Bronchial epithelial cell (primary cell): ENCODE data around the gene PRICKLE1. TPM values are rescaled to one million over a fixed set of nuclear protein-coding genes. Genes with fewer than 3 reads are reported as not detected.
A peak's percentile ranks its signal among the peaks of the same experiment; 100 is the strongest.

ENCODE experiments used
- DNase-seq: peaks from one replicate; pipeline ENCODE4 v3.0.0-alpha.2; 2010; ENCODE audit warnings: low read depth
- FAIRE-seq: peaks from 2 replicates; lab custom pipeline; 2011; peaks lifted over from hg19 to GRCh38; lab: Jason Lieb, UNC
- H3K27me3 ChIP-seq: 2 replicates; pipeline ENCODE4 v1.5.1; 2011; ENCODE audit warnings: low read length; ENCODE audit not compliant: control insufficient read depth, insufficient read depth
- H3K36me3 ChIP-seq: 2 replicates; pipeline ENCODE4 v1.5.1; 2011; ENCODE audit warnings: low read length; ENCODE audit not compliant: control insufficient read depth, insufficient read depth
- H3K4me3 ChIP-seq: 2 replicates; pipeline ENCODE4 v1.5.1; 2011; ENCODE audit warnings: mild to moderate bottlenecking, low read depth, low read length, control low read depth
- total RNA-seq: library from RNA; depleted of rRNA; stranded (reverse); fragments of >200 nt; gene quantifications from 2 replicates; pipeline ENCODE4 v1.2.1, GENCODE V29; 2014
- TF ChIP-seq, protein P1 (sequence below): IDR thresholded peaks from 2 replicates; pipeline ENCODE4 v1.5.1; 2011; ENCODE audit warnings: mild to moderate bottlenecking, moderate library complexity, low read length, control low read depth, inconsistent platforms; ENCODE audit not compliant: insufficient read depth, severe bottlenecking

PRICKLE1 gene
- total RNA-seq, 1 donor from 2014 or later, result 1.1 TPM

DNA sequence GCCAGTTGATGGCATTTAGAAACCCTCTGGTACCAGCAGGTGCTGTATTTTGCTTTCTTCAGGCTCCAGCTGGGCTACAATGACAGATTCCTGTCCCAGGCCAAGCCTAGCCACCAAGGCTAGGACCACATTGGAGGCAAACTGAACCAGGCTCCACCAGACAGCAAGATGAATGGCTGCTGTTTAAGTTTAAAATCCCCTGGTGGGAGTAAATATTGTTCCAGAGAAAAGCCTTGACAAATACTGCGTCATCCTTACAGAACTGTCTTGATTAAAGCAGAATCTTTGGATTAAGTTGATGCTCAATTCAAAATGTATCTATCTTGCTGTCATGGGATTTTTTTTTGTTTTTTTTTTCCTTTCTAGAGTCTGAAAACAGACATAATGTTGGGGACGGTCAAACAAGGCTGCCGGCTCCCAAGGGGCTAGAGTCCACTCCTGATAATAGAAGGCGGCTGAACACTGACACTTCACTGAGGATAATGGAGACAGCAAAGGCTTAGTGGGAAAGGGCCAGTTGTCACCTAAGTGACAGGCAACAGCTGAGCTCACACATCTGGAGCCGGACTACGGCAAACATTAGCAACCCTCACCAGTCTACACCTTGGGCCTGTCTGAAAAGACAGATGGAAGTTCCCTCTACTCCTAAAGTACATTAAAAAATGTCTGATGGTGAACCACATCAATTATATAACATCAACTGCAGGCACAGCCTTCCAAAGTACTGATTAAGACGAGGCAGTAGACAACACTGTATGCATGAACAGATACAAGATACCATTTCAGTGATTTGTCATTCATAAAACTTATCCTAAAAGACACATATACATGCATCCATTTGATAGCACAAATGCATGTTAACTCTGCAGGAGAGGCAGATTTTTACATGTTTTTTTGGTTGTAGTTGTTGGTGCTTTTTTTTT is 1.7 kb downstream of the PRICKLE1 start:
- Histone ChIP-seq H3K27me3 (no peaks in the 10 kb centered on the region), H3K36me3 (no peaks in the 10 kb centered on the region), H3K4me3 (no peak overlapping the region)
- DNase-seq, result no peak
- FAIRE-seq, result no peak
- TF ChIP-seq, protein P1, sequence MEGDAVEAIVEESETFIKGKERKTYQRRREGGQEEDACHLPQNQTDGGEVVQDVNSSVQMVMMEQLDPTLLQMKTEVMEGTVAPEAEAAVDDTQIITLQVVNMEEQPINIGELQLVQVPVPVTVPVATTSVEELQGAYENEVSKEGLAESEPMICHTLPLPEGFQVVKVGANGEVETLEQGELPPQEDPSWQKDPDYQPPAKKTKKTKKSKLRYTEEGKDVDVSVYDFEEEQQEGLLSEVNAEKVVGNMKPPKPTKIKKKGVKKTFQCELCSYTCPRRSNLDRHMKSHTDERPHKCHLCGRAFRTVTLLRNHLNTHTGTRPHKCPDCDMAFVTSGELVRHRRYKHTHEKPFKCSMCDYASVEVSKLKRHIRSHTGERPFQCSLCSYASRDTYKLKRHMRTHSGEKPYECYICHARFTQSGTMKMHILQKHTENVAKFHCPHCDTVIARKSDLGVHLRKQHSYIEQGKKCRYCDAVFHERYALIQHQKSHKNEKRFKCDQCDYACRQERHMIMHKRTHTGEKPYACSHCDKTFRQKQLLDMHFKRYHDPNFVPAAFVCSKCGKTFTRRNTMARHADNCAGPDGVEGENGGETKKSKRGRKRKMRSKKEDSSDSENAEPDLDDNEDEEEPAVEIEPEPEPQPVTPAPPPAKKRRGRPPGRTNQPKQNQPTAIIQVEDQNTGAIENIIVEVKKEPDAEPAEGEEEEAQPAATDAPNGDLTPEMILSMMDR, result no peak

DNA sequence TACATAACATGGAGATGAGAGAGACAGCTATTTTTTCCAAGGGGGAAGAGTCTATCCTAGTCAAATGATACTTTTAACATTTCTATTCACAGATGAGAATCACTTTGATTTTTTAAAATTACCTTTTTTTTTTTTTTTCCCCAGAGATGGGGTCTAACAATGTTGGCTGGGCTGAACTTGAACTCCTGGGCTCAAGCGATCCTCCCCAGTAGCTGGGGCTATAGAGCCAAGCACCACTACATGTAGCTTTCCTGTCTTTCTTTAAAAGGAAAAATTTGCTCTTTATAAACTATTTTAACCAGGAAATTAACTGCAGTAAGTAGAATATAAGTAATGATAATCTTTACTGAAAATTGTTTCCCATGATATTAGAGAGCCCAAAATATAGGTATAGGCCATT is 3.3 kb downstream of the PRICKLE1 start:
- TF ChIP-seq, protein P1, result no peak
- Histone ChIP-seq H3K36me3 (no peaks in the 10 kb centered on the region), H3K27me3 (no peaks in the 10 kb centered on the region), H3K4me3 (no peak overlapping the region)
- FAIRE-seq (no peak), DNase-seq (no peak)

DNA sequence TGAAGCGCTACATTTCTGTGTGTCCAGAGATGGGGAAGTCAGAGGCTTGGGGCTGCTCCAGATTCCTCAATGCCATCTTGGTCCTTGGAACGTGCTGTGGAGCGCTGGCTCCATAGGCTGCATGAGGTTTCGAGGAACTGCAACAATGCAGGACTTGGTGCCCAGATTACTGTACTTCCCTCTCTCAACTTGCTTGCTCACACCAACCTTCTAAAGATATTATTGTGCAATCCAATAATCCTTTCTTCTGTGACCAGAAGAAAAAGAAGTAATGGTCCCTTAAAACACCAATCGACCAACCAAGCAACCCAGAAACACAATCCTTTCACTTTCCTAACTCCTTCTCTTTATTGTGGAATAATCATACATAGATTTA is 3.7 kb downstream of the PRICKLE1 start:
- Histone ChIP-seq H3K36me3 (no peaks in the 10 kb centered on the region), H3K4me3 (no peak overlapping the region), H3K27me3 (no peaks in the 10 kb centered on the region)
- no peak for DNase-seq
- no peak for FAIRE-seq
- TF ChIP-seq, protein P1, result no peak

DNA sequence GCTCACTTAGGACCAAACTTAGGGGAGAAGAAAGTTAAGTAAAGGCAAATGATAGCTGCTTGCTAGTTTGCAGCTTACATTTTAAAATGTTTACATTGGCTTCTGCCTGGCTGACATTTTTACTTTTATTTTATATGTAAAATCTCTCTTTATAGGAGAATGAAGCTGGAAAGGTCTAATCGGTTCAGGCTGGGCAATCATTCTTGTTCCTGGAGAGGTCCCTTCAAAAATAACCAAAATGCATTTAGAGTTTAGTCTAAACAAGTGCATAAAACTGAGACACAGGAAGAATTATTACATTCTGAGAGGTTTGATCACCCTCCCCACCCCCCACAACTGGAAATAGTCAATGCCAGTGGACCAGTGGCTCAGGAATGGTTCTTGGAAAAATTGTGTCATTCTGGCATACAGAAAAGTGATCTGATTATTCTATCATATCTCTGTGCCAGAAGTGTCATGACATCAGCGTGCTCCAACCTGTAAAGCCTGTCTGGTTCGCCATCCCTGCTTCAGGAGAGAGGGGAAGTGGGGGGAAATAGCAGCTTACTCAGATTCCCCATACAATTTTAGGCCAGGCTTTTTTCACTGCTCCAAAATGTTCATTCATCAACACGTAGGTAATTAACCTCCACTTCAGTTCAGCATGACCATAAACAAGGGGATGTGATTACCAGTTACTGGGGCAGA is 4.2 kb downstream of the PRICKLE1 start:
- H3K4me3 ChIP-seq, result no peak overlapping the region
- H3K27me3 ChIP-seq, result no peaks in the 10 kb centered on the region
- FAIRE-seq (no peak), DNase-seq (peak; percentile 68)
- no peaks in the 10 kb centered on the region for H3K36me3 ChIP-seq
- TF ChIP-seq, protein P1, result no peak

DNA sequence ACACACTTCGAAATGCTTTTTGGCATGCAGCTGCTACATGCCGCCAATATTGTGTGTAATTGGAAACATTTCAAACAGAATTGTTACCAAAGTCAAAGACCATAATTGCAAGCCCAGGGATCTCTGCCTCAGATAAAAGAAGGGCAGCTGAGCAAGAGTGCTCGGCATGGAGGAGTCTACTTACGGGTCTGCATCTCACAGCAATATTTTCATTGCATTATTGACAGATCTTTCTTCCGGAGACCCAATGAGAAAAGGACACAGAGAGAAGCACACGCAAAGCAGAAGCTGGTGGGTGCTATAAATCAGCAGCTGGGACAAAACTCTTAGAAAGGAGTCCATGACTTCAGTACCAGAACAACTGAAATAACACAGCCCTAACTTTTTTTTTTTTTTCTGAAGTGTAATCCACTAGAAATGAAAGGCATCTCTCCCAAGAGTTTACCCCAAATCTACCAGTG is 4.9 kb downstream of the PRICKLE1 start:
- Histone ChIP-seq H3K36me3 (no peaks in the 10 kb centered on the region), H3K4me3 (no peak overlapping the region), H3K27me3 (no peaks in the 10 kb centered on the region)
- FAIRE-seq, result no peak
- DNase-seq, result no peak
- TF ChIP-seq, protein P1, result no peak
